Spleen (tissue), 7 donors: Measurements from ENCODE around the gene UQCR10.

ENCODE experiments used
- CTCF ChIP-seq, 11 experiments: fragments of 200-600 bp in 7 of 11; fragments of 450-650 bp in 4 of 11; sonication (generic) in 4 of 11; IDR thresholded peaks in 8 of 11; conservative IDR thresholded peaks in 3 of 11; 1 replicate in 7 of 11; 2 replicates in 4 of 11; pipeline versions ENCODE4 v1.4.0 to v1.8.0; 2016 to 2021; ENCODE audit warnings: antibody characterized with exemption in 11 of 11, inconsistent platforms in 4 of 11, mild to moderate bottlenecking in 1 of 11
- POLR2A ChIP-seq, 3 donors: fragments of 450-650 bp; IDR thresholded peaks; one replicate each; pipeline ENCODE4 v1.5.1; 2017; ENCODE audit warnings: antibody characterized with exemption in 3 of 3, mild to moderate bottlenecking in 1 of 3
- donor health status: DM: no; HTN: no; CAD: no; lungs with moderate emphysema.
- donor health status: DM: no; HTN: no; CAD: no.
- donor health status: DM: no; HTN: no; CAD: no.

GRCh38 chr22:29780220-29780619 lies 13.1 kb downstream of the UQCR10 start:
- TF ChIP-seq CTCF (IDR thresholded peaks at IDR 0.05 in 8 of 11, conservative IDR thresholded peaks at IDR 0.05 in 3 of 11) (no peak), POLR2A (IDR thresholded peaks at IDR 0.05) (no peak)
